ENCODE measurements around the gene NYNRIN.

DNA sequence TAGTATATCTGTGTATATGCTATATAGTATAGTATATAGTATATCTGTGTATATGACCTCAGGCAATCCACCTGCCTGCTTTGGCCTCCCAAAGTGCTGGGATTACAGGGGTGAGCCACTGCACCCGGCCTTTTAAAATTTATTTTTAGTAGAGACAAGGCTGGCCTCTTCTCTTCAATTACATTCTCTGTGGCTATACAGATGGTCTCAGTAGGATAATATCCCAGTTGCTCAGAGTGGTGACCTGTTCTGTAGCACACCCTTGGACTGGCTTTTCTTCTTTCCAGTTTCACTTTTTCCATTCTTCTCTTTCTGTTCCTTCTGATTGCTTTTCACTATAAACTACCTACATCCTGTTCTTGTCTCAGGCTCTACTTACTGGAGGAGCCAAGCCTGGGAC lies 34.0 kb upstream of the NYNRIN start:
- TF ChIP-seq, protein P1, sequence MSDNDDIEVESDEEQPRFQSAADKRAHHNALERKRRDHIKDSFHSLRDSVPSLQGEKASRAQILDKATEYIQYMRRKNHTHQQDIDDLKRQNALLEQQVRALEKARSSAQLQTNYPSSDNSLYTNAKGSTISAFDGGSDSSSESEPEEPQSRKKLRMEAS (CRISPR knock-in tag; IDR thresholded peaks at IDR 0.05), result no peak
- TF ChIP-seq, protein P2, sequence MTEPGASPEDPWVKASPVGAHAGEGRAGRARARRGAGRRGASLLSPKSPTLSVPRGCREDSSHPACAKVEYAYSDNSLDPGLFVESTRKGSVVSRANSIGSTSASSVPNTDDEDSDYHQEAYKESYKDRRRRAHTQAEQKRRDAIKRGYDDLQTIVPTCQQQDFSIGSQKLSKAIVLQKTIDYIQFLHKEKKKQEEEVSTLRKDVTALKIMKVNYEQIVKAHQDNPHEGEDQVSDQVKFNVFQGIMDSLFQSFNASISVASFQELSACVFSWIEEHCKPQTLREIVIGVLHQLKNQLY (CRISPR knock-in tag; IDR thresholded peaks at IDR 0.05), result no peak
- TF ChIP-seq, protein P3, sequence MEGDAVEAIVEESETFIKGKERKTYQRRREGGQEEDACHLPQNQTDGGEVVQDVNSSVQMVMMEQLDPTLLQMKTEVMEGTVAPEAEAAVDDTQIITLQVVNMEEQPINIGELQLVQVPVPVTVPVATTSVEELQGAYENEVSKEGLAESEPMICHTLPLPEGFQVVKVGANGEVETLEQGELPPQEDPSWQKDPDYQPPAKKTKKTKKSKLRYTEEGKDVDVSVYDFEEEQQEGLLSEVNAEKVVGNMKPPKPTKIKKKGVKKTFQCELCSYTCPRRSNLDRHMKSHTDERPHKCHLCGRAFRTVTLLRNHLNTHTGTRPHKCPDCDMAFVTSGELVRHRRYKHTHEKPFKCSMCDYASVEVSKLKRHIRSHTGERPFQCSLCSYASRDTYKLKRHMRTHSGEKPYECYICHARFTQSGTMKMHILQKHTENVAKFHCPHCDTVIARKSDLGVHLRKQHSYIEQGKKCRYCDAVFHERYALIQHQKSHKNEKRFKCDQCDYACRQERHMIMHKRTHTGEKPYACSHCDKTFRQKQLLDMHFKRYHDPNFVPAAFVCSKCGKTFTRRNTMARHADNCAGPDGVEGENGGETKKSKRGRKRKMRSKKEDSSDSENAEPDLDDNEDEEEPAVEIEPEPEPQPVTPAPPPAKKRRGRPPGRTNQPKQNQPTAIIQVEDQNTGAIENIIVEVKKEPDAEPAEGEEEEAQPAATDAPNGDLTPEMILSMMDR (IDR thresholded peaks at IDR 0.05), result no peak
- TF ChIP-seq ZNF232 (CRISPR knock-in tag; IDR thresholded peaks at IDR 0.05), result no peak
- TF ChIP-seq, protein P4, sequence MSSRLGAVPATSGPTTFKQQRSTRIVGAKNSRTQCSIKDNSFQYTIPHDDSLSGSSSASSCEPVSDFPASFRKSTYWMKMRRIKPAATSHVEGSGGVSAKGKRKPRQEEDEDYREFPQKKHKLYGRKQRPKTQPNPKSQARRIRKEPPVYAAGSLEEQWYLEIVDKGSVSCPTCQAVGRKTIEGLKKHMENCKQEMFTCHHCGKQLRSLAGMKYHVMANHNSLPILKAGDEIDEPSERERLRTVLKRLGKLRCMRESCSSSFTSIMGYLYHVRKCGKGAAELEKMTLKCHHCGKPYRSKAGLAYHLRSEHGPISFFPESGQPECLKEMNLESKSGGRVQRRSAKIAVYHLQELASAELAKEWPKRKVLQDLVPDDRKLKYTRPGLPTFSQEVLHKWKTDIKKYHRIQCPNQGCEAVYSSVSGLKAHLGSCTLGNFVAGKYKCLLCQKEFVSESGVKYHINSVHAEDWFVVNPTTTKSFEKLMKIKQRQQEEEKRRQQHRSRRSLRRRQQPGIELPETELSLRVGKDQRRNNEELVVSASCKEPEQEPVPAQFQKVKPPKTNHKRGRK (CRISPR knock-in tag; IDR thresholded peaks at IDR 0.05; ENCODE audit: borderline replicate concordance), result no peak
- TF ChIP-seq, protein P5, sequence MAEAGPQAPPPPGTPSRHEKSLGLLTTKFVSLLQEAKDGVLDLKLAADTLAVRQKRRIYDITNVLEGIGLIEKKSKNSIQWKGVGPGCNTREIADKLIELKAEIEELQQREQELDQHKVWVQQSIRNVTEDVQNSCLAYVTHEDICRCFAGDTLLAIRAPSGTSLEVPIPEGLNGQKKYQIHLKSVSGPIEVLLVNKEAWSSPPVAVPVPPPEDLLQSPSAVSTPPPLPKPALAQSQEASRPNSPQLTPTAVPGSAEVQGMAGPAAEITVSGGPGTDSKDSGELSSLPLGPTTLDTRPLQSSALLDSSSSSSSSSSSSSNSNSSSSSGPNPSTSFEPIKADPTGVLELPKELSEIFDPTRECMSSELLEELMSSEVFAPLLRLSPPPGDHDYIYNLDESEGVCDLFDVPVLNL (CRISPR knock-in tag; IDR thresholded peaks at IDR 0.05; ENCODE audit: borderline replicate concordance, low read depth), result no peak
- TF ChIP-seq, protein P6, sequence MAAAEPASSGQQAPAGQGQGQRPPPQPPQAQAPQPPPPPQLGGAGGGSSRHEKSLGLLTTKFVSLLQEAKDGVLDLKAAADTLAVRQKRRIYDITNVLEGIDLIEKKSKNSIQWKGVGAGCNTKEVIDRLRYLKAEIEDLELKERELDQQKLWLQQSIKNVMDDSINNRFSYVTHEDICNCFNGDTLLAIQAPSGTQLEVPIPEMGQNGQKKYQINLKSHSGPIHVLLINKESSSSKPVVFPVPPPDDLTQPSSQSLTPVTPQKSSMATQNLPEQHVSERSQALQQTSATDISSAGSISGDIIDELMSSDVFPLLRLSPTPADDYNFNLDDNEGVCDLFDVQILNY (CRISPR knock-in tag; IDR thresholded peaks at IDR 0.05), result no peak
- TF ChIP-seq, protein P7, sequence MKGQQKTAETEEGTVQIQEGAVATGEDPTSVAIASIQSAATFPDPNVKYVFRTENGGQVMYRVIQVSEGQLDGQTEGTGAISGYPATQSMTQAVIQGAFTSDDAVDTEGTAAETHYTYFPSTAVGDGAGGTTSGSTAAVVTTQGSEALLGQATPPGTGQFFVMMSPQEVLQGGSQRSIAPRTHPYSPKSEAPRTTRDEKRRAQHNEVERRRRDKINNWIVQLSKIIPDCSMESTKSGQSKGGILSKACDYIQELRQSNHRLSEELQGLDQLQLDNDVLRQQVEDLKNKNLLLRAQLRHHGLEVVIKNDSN (CRISPR knock-in tag; IDR thresholded peaks at IDR 0.05), result no peak
- TF ChIP-seq, protein P8, sequence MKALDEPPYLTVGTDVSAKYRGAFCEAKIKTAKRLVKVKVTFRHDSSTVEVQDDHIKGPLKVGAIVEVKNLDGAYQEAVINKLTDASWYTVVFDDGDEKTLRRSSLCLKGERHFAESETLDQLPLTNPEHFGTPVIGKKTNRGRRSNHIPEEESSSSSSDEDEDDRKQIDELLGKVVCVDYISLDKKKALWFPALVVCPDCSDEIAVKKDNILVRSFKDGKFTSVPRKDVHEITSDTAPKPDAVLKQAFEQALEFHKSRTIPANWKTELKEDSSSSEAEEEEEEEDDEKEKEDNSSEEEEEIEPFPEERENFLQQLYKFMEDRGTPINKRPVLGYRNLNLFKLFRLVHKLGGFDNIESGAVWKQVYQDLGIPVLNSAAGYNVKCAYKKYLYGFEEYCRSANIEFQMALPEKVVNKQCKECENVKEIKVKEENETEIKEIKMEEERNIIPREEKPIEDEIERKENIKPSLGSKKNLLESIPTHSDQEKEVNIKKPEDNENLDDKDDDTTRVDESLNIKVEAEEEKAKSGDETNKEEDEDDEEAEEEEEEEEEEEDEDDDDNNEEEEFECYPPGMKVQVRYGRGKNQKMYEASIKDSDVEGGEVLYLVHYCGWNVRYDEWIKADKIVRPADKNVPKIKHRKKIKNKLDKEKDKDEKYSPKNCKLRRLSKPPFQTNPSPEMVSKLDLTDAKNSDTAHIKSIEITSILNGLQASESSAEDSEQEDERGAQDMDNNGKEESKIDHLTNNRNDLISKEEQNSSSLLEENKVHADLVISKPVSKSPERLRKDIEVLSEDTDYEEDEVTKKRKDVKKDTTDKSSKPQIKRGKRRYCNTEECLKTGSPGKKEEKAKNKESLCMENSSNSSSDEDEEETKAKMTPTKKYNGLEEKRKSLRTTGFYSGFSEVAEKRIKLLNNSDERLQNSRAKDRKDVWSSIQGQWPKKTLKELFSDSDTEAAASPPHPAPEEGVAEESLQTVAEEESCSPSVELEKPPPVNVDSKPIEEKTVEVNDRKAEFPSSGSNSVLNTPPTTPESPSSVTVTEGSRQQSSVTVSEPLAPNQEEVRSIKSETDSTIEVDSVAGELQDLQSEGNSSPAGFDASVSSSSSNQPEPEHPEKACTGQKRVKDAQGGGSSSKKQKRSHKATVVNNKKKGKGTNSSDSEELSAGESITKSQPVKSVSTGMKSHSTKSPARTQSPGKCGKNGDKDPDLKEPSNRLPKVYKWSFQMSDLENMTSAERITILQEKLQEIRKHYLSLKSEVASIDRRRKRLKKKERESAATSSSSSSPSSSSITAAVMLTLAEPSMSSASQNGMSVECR (CRISPR knock-in tag; IDR thresholded peaks at IDR 0.05; ENCODE audit: borderline replicate concordance), result no peak

Data from WTC11 (cell line).